Panc1 (cell line): Measurements from ENCODE around the gene FRMPD1. TPM values are rescaled to one million over a fixed set of nuclear protein-coding genes. Genes with fewer than 3 reads are reported as not detected.

Experiments
- ATAC-seq: fragments of 200-7000 bp; cut with Tn5 transposase; 2 replicates; pipeline ENCODE4 v1.9.1; 2020; ENCODE audit warnings: mild to moderate bottlenecking, moderate library complexity
- BruUV-seq: library from RNA; stranded (reverse); fragments of 400-500 nt; replicated peaks from 2 replicates; lab custom pipeline; 2021; lab: Mats Ljungman, UMichigan
- CTCF ChIA-PET: fragments of 300-600 bp; sonication (Branson Sonifier 250); formaldehyde crosslinking; loops from one replicate; lab custom pipeline; 2022; ENCODE audit warnings: antibody characterized with exemption; lab: Charles Lee
- POLR2A ChIA-PET: fragments of 300-600 bp; sonication (Branson Sonifier 250); formaldehyde crosslinking; loops from one replicate; lab custom pipeline; 2022; ENCODE audit warnings: antibody characterized with exemption; lab: Charles Lee
- DNase-seq: peaks from one replicate; pipeline ENCODE4 v3.0.0-alpha.2; 2010; ENCODE audit warnings: low read depth, low spot score
- H3K27ac ChIP-seq: 2 replicates; pipeline ENCODE4 v1.5.1; 2011; ENCODE audit warnings: mild to moderate bottlenecking, low read length, inconsistent platforms
- H3K27me3 ChIP-seq: fragments of 200-500 bp; sonication (Bioruptor generic); 2 replicates; pipeline ENCODE4 v1.6.0; 2014; ENCODE audit warnings: low read length, inconsistent platforms; ENCODE audit not compliant: control insufficient read depth, insufficient read depth
- H3K36me3 ChIP-seq: fragments of 200-500 bp; sonication (Bioruptor generic); 2 replicates; pipeline ENCODE4 v1.5.1; 2014; ENCODE audit warnings: inconsistent platforms, mild to moderate bottlenecking, low read length, moderate library complexity; ENCODE audit not compliant: control insufficient read depth, insufficient read depth
- H3K4me1 ChIP-seq: 2 replicates; pipeline ENCODE4 v1.5.1; 2011; ENCODE audit warnings: inconsistent platforms, mild to moderate bottlenecking, low read length, moderate library complexity; ENCODE audit not compliant: control insufficient read depth, insufficient read depth
- H3K4me3 ChIP-seq, 2 experiments: 2 replicates each; pipeline ENCODE4 v1.5.1; 2011 to 2012; ENCODE audit warnings: low read depth in 2 of 2, low read length in 2 of 2, mild to moderate bottlenecking in 2 of 2, inconsistent platforms in 1 of 2, moderate library complexity in 1 of 2
- H3K9me3 ChIP-seq: fragments of 200-500 bp; sonication (Bioruptor generic); 2 replicates; pipeline ENCODE4 v1.5.1; 2014; ENCODE audit warnings: low read depth, mild to moderate bottlenecking, inconsistent platforms, low read length, moderate library complexity; ENCODE audit not compliant: control insufficient read depth, insufficient read depth
- CTCF ChIP-seq: fragments of 450-650 bp; IDR thresholded peaks from 2 replicates; pipeline ENCODE4 v1.5.1; 2017; ENCODE audit warnings: mild to moderate bottlenecking
- POLR2AphosphoS5 ChIP-seq: IDR thresholded peaks from 2 replicates; pipeline ENCODE4 v1.6.1; 2012; ENCODE audit warnings: mild to moderate bottlenecking, low read depth, low read length, moderate library complexity
- REST ChIP-seq, 2 experiments: IDR thresholded peaks; 2 replicates each; pipeline ENCODE4 v1.6.1; 2011 to 2012; ENCODE audit warnings: low read depth in 2 of 2, control low read depth in 1 of 2, low read length in 1 of 2, mild to moderate bottlenecking in 1 of 2, moderate library complexity in 1 of 2; ENCODE audit not compliant: insufficient read depth in 1 of 2
- SIN3A ChIP-seq: IDR thresholded peaks from 2 replicates; pipeline ENCODE4 v1.6.1; 2012; ENCODE audit warnings: low read depth, mild to moderate bottlenecking, low read length, moderate library complexity, borderline replicate concordance; ENCODE audit not compliant: insufficient read depth
- TCF7L2 ChIP-seq: IDR thresholded peaks from 2 replicates; pipeline ENCODE4 v1.6.1; 2011; ENCODE audit warnings: mild to moderate bottlenecking, low read depth, low read length, inconsistent platforms
- in situ Hi-C: cut with HindIII; loops from 2 replicates; pipeline ENCODE4 v1.10.0; 2016; ENCODE audit warnings: low sequenced_read_pairs, low pct_unique_long_range_greater_than_20kb
- intact Hi-C: fragments of 100-400 bp; cut with micrococcal nuclease; formaldehyde crosslinking; loops from one replicate; pipeline ENCODE4 v1.10.0; 2022; ENCODE audit not compliant: unreplicated experiment
- total RNA-seq: library from RNA; stranded (reverse); gene quantifications from one replicate; pipeline ENCODE4 v1.2.1, GENCODE V29; 2021; ENCODE audit not compliant: unreplicated experiment

The FRMPD1 gene
- total RNA-seq, 1 experiment from 2014 or later: 0.21 TPM

GRCh38 chr9:37676411-37676830 lies 25.7 kb downstream of the FRMPD1 start:
- CTCF ChIA-PET: no interaction called here
- no TSS peak for BruUV-seq
- H3K27ac ChIP-seq: no peak overlapping the region

GRCh38 chr9:37677435-37677834 lies 26.7 kb downstream of the FRMPD1 start:
- in situ Hi-C loops (no loop called here), intact Hi-C loops (no loop called here)
- no TSS peak for BruUV-seq
- Histone ChIP-seq H3K27me3 (peaks cover 19% of the 10 kb centered on the region), H3K9me3 (no peaks in the 10 kb centered on the region), H3K4me3 (no peak overlapping the region), H3K4me1 (no peaks in the 10 kb centered on the region), H3K36me3 (no peaks in the 10 kb centered on the region), H3K27ac (no peak overlapping the region)
- ATAC-seq (no peak), DNase-seq (no peak)
- CTCF ChIA-PET: no interaction called here
- no peak for TF ChIP-seq REST (IDR thresholded peaks at IDR 0.05; ENCODE audit: insufficient read depth in 1 of 2, low read depth in 2 of 2, low read length in 1 of 2)
- no peak for TF ChIP-seq CTCF
- TF ChIP-seq TCF7L2: no peak
- no peak for TF ChIP-seq POLR2AphosphoS5
- TF ChIP-seq SIN3A: no peak
- POLR2A ChIA-PET: no interaction called here

More at GRCh38 chr9:37676411-37676830, 25.7 kb downstream of the FRMPD1 start:
- intact Hi-C loops: no loop called here
- in situ Hi-C loops: no loop called here
- H3K27me3 ChIP-seq: peaks cover 9% of the 10 kb centered on the region
- no peaks in the 10 kb centered on the region for H3K9me3 ChIP-seq
- DNase-seq (no peak), ATAC-seq (no peak)
- no peak overlapping the region for H3K4me3 ChIP-seq
- no peaks in the 10 kb centered on the region for H3K36me3 ChIP-seq
- POLR2A ChIA-PET: no interaction called here
- no peak for TF ChIP-seq REST (IDR thresholded peaks at IDR 0.05; ENCODE audit: insufficient read depth in 1 of 2, low read depth in 2 of 2, low read length in 1 of 2)
- no peak for TF ChIP-seq CTCF
- no peak for TF ChIP-seq SIN3A
- TF ChIP-seq POLR2AphosphoS5: no peak
- no peak for TF ChIP-seq TCF7L2
- H3K4me1 ChIP-seq: no peaks in the 10 kb centered on the region
